ENCODE data around the gene NLGN3. TPM values are rescaled to one million over a fixed set of nuclear protein-coding genes. Genes with fewer than 3 reads are reported as not detected.

Gene NLGN3
- total and polyA plus RNA-seq, 2 donors (not counting 1 experiment from before 2014, with no cell fraction given) = 0.41 to 0.83 TPM

DNA sequence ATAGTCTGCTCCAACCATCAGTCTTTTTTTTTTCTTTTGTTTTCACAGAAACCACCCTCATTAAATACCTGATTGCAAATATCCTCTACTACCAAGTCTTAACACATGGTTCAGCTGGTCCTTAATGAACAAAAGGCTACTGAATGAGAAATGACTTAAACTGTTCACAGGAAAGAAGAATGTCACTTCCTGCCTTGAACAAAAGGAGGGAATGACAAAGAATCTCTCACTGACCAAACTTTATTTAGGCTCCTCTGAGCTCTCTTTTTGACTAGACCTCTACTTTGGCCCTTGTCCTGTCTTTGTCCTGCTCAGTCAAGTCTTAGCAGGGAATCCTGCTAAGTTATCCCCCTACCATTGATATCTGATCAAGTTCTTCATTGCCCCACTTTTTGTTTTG is 46.6 kb downstream of the NLGN3 start:
- no peak for DNase-seq (ENCODE audit: low read depth in 2 of 2)
- no peak for TF ChIP-seq EZH2 (IDR thresholded peaks at IDR 0.05; ENCODE audit: low read length, missing control alignments)
- TF ChIP-seq, protein P1, sequence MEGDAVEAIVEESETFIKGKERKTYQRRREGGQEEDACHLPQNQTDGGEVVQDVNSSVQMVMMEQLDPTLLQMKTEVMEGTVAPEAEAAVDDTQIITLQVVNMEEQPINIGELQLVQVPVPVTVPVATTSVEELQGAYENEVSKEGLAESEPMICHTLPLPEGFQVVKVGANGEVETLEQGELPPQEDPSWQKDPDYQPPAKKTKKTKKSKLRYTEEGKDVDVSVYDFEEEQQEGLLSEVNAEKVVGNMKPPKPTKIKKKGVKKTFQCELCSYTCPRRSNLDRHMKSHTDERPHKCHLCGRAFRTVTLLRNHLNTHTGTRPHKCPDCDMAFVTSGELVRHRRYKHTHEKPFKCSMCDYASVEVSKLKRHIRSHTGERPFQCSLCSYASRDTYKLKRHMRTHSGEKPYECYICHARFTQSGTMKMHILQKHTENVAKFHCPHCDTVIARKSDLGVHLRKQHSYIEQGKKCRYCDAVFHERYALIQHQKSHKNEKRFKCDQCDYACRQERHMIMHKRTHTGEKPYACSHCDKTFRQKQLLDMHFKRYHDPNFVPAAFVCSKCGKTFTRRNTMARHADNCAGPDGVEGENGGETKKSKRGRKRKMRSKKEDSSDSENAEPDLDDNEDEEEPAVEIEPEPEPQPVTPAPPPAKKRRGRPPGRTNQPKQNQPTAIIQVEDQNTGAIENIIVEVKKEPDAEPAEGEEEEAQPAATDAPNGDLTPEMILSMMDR (conservative IDR thresholded peaks at IDR 0.05 in 1 of 2, IDR thresholded peaks at IDR 0.05 in 1 of 2; ENCODE audit: low read depth in 1 of 2, low read length in 2 of 2) = no peak
- Histone ChIP-seq H3K4me1 (ENCODE audit: control insufficient read depth, extremely low read depth, insufficient read depth, low read length) (no peaks in the 10 kb centered on the region), H3K27ac (ENCODE audit: insufficient read depth, low read length) (no peak overlapping the region), H3K79me2 (ENCODE audit: control insufficient read depth, insufficient read depth, low read length) (no peaks in the 10 kb centered on the region), H3K4me3 (replicated peaks in 1 of 4; ENCODE audit: control extremely low read depth in 1 of 4, insufficient read depth in 1 of 4, low read depth in 3 of 4, low read length in 4 of 4) (no peak overlapping the region), H3K4me2 (ENCODE audit: extremely low read depth, insufficient read depth, low read length) (no peak overlapping the region), H3K9ac (ENCODE audit: insufficient read depth, low read length) (no peak overlapping the region), H3K36me3 (ENCODE audit: control insufficient read depth, insufficient read depth, low read length) (no peaks in the 10 kb centered on the region), H2AFZ (ENCODE audit: low read length) (no peak overlapping the region), H3K9me3 (ENCODE audit: control insufficient read depth, insufficient read depth, low read depth, low read length) (no peaks in the 10 kb centered on the region), H4K20me1 (ENCODE audit: control insufficient read depth, extremely low read depth, insufficient read depth, low read length) (no peaks in the 10 kb centered on the region), H3K27me3 (ENCODE audit: control insufficient read depth, insufficient read depth, low read length) (no peaks in the 10 kb centered on the region)

DNA sequence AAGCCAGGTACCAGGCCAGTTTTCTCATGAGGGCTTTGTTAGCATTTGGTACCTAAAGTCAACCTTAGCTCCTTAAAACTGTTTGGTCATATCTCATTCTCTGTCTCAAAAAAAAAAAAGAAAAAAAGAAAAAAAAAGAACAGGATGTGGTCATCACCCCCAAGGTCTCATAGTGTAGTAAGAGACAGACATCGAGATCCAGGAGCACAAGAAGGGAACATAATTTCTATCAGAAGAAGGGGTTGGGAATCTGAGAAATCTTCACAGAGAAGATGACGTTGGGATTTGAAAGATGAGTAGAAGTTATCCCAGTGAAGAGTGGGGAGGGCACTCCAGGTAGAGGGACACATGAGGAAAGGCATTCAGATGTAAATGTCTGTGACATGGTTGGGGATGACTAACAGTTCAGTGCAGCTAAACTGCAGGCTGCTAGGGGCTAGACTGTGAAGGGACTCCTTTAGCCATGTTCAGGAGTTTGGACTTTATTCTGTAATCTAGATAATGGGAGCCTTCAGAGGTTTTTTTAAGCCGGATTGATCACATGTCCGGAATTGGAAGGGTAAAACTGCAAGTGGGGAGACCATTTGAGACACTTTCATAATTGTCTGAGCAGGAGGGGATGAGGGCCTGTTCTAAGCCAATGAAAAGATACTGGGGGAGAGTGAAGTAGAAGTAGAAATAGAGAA is 51.5 kb downstream of the NLGN3 start:
- no peak overlapping the region for H3K9ac ChIP-seq (ENCODE audit: insufficient read depth, low read length)
- H3K27me3 ChIP-seq (ENCODE audit: control insufficient read depth, insufficient read depth, low read length) = no peaks in the 10 kb centered on the region
- no peak for DNase-seq (ENCODE audit: low read depth in 2 of 2)
- H3K4me1 ChIP-seq (ENCODE audit: control insufficient read depth, extremely low read depth, insufficient read depth, low read length) = no peaks in the 10 kb centered on the region
- H3K36me3 ChIP-seq (ENCODE audit: control insufficient read depth, insufficient read depth, low read length) = no peaks in the 10 kb centered on the region
- no peaks in the 10 kb centered on the region for H3K9me3 ChIP-seq (ENCODE audit: control insufficient read depth, insufficient read depth, low read depth, low read length)
- TF ChIP-seq, protein P1 (conservative IDR thresholded peaks at IDR 0.05 in 1 of 2, IDR thresholded peaks at IDR 0.05 in 1 of 2; ENCODE audit: low read depth in 1 of 2, low read length in 2 of 2) = no peak
- no peak for TF ChIP-seq EZH2 (IDR thresholded peaks at IDR 0.05; ENCODE audit: low read length, missing control alignments)
- no peak overlapping the region for H3K4me3 ChIP-seq (replicated peaks in 1 of 4; ENCODE audit: control extremely low read depth in 1 of 4, insufficient read depth in 1 of 4, low read depth in 3 of 4, low read length in 4 of 4)
- H3K4me2 ChIP-seq (ENCODE audit: extremely low read depth, insufficient read depth, low read length) = no peak overlapping the region
- no peak overlapping the region for H2AFZ ChIP-seq (ENCODE audit: low read length)
- no peaks in the 10 kb centered on the region for H3K79me2 ChIP-seq (ENCODE audit: control insufficient read depth, insufficient read depth, low read length)
- no peaks in the 10 kb centered on the region for H4K20me1 ChIP-seq (ENCODE audit: control insufficient read depth, extremely low read depth, insufficient read depth, low read length)
- no peak overlapping the region for H3K27ac ChIP-seq (ENCODE audit: insufficient read depth, low read length)

- Histone ChIP-seq H3K27ac (ENCODE audit: insufficient read depth, low read length) (no peak overlapping the region), H3K4me1 (ENCODE audit: control insufficient read depth, extremely low read depth, insufficient read depth, low read length) (no peaks in the 10 kb centered on the region), H3K9me3 (ENCODE audit: control insufficient read depth, insufficient read depth, low read depth, low read length) (no peaks in the 10 kb centered on the region), H3K79me2 (ENCODE audit: control insufficient read depth, insufficient read depth, low read length) (no peaks in the 10 kb centered on the region), H3K4me2 (ENCODE audit: extremely low read depth, insufficient read depth, low read length) (no peak overlapping the region), H2AFZ (ENCODE audit: low read length) (no peak overlapping the region), H3K4me3 (replicated peaks in 1 of 4; ENCODE audit: control extremely low read depth in 1 of 4, insufficient read depth in 1 of 4, low read depth in 3 of 4, low read length in 4 of 4) (no peak overlapping the region), H3K36me3 (ENCODE audit: control insufficient read depth, insufficient read depth, low read length) (no peaks in the 10 kb centered on the region), H3K9ac (ENCODE audit: insufficient read depth, low read length) (no peak overlapping the region), H4K20me1 (ENCODE audit: control insufficient read depth, extremely low read depth, insufficient read depth, low read length) (no peaks in the 10 kb centered on the region), H3K27me3 (ENCODE audit: control insufficient read depth, insufficient read depth, low read length) (no peaks in the 10 kb centered on the region)
- TF ChIP-seq, protein P1 (conservative IDR thresholded peaks at IDR 0.05 in 1 of 2, IDR thresholded peaks at IDR 0.05 in 1 of 2; ENCODE audit: low read depth in 1 of 2, low read length in 2 of 2) = no peak
- TF ChIP-seq EZH2 (IDR thresholded peaks at IDR 0.05; ENCODE audit: low read length, missing control alignments) = no peak
- DNase-seq (ENCODE audit: low read depth in 2 of 2) = no peak
Measured at GRCh38 chrX:71198066-71198465, 53.4 kb downstream of the NLGN3 start.

All from fibroblast of lung (primary cell).